Thyroid gland (tissue), 4 donors: Measurements from ENCODE around the gene FBXO30. TPM values are rescaled to one million over a fixed set of nuclear protein-coding genes. Genes with fewer than 3 reads are reported as not detected.

Experiments
- DNase-seq, 2 donors: peaks; one replicate each; pipeline ENCODE4 v3.0.0-alpha.2; 2019
- H3K27ac ChIP-seq, 3 donors: fragments of 200-600 bp; sonication (generic); 1 replicate in 2 of 3; 2 replicates in 1 of 3; pipeline ENCODE4 v1.5.1; 2016 to 2019; ENCODE audit warnings: mild to moderate bottlenecking in 1 of 3, moderate library complexity in 1 of 3
- H3K27me3 ChIP-seq: fragments of 200-600 bp; sonication (generic); one replicate; pipeline ENCODE4 v1.5.1; 2019
- H3K36me3 ChIP-seq, 2 donors: fragments of 200-600 bp; sonication (generic); one replicate each; pipeline ENCODE4 v1.5.1; 2016 to 2019
- H3K4me1 ChIP-seq, 2 donors: fragments of 200-600 bp; sonication (generic); one replicate each; pipeline ENCODE4 v1.5.1; 2017 to 2019
- H3K4me3 ChIP-seq, 3 donors: fragments of 200-600 bp; sonication (generic); replicated peaks in 1 of 3; 1 replicate in 2 of 3; 2 replicates in 1 of 3; pipeline ENCODE4 v1.5.1; 2016; ENCODE audit warnings: mild to moderate bottlenecking in 1 of 3
- H3K9me3 ChIP-seq: fragments of 200-600 bp; sonication (generic); one replicate; pipeline ENCODE4 v1.5.1; 2017
- POLR2A ChIP-seq, 2 donors: fragments of 450-650 bp; IDR thresholded peaks; one replicate each; pipeline ENCODE4 v1.6.1; 2017; ENCODE audit warnings: antibody characterized with exemption in 2 of 2, mild to moderate bottlenecking in 2 of 2, moderate library complexity in 1 of 2
- WGBS, 2 donors: methylation state at CpG; one replicate each; pipeline ENCODE4 v1.1.5; 2017; 5-methylcytosine and 5-hydroxymethylcytosine counted together
- intact Hi-C: fragments of 100-400 bp; cut with DNase I; formaldehyde crosslinking; loops from one replicate; pipeline ENCODE4 v1.15.1; 2023
- total RNA-seq, 4 donors: library from RNA; depleted of rRNA; stranded (reverse); fragments of >200 nt; gene quantifications; one replicate each; pipeline ENCODE4 v1.2.3, GENCODE V29; 2016
- TF ChIP-seq, protein P1 (sequence below), 6 experiments: fragments of 200-600 bp in 3 of 6; fragments of 450-650 bp in 3 of 6; sonication (generic) in 3 of 6; IDR thresholded peaks; one replicate each; pipeline ENCODE4 v1.5.1; 2016 to 2019; ENCODE audit warnings: antibody characterized with exemption in 6 of 6, mild to moderate bottlenecking in 2 of 6, inconsistent platforms in 1 of 6, moderate library complexity in 1 of 6

Gene FBXO30
- total RNA-seq, 4 donors from 2014 or later: 18.8 to 33.3 (median 20.8) TPM

DNA sequence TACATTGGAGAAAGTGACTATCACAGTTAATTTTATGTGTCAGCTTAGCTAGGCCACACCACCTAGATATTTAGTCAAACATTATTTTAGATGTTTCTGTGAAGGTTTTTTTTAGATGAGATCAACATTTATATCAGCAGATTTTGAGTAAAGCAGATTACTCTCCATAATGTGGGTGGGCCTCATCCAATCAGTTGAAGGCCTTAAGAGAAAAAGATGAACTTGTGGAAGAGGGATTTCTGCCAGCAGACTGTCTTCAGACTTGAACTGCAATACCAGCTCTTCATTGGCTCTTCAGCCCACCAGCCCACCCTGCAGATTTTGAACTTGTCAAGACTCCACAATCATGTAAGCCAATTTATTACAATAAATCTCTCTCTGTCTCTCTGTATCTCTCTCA lies 25.1 kb upstream of the FBXO30 start:
- no peak for DNase-seq
- TF ChIP-seq, protein P1, sequence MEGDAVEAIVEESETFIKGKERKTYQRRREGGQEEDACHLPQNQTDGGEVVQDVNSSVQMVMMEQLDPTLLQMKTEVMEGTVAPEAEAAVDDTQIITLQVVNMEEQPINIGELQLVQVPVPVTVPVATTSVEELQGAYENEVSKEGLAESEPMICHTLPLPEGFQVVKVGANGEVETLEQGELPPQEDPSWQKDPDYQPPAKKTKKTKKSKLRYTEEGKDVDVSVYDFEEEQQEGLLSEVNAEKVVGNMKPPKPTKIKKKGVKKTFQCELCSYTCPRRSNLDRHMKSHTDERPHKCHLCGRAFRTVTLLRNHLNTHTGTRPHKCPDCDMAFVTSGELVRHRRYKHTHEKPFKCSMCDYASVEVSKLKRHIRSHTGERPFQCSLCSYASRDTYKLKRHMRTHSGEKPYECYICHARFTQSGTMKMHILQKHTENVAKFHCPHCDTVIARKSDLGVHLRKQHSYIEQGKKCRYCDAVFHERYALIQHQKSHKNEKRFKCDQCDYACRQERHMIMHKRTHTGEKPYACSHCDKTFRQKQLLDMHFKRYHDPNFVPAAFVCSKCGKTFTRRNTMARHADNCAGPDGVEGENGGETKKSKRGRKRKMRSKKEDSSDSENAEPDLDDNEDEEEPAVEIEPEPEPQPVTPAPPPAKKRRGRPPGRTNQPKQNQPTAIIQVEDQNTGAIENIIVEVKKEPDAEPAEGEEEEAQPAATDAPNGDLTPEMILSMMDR (IDR thresholded peaks at IDR 0.05): no peak
- no peak for TF ChIP-seq POLR2A (IDR thresholded peaks at IDR 0.05)
- H3K9me3 ChIP-seq: no peaks in the 10 kb centered on the region
- no peaks in the 10 kb centered on the region for H3K27me3 ChIP-seq
- H3K27ac ChIP-seq: no peak overlapping the region
- no peak overlapping the region for H3K4me3 ChIP-seq
- intact Hi-C loops: no loop called here
- H3K4me1 ChIP-seq: no peaks in the 10 kb centered on the region
- H3K36me3 ChIP-seq: no peaks in the 10 kb centered on the region

DNA sequence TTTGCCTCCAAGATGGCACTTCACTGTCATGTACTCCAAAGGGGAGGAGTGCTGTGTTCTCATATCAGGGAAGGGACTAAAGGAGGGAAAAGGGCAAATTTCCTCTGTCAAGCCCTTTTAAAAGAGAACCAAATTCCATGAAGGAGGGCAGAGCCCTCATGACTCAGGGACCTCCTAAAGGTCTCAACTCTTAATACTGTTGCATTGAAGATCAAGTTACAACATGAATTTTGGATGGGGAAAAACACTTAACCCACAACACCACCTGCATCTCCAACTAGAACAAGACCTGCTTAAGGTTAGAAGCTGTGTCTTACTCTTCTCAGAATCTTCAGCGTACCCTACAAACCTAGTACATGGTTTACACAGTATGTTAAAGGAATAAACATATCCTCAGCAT lies 23.7 kb upstream of the FBXO30 start:
- 97 to 100% methylated on average over 1 of the region's 1 CpG for WGBS, 2 donors
- Histone ChIP-seq H3K9me3 (no peaks in the 10 kb centered on the region), H3K4me3 (no peak overlapping the region), H3K27ac (no peak overlapping the region), H3K4me1 (no peaks in the 10 kb centered on the region), H3K27me3 (no peaks in the 10 kb centered on the region), H3K36me3 (no peaks in the 10 kb centered on the region)
- intact Hi-C loops: no loop called here
- DNase-seq: no peak
- no peak for TF ChIP-seq POLR2A (IDR thresholded peaks at IDR 0.05)
- TF ChIP-seq, protein P1 (IDR thresholded peaks at IDR 0.05): no peak

DNA sequence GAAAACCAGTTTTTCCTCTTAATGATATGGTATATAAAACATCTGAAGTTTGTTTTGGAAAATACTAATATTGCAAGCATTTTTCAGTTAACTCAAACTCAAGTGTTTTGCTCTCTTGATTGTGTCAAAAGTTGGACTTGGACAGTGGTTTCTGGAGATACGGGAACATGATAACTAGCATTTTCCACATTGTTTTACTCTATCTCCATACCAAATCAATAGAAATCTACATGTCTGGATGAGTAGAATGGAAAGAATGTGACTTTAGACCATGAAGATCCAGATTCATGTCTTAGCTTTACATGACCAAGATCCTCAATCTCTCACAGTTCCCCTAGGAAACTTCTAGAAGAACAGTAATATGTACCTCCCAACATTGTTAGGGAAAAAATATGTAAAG lies 22.2 kb upstream of the FBXO30 start:
- intact Hi-C loops: no loop called here
- Histone ChIP-seq H3K9me3 (no peaks in the 10 kb centered on the region), H3K36me3 (no peaks in the 10 kb centered on the region), H3K27me3 (no peaks in the 10 kb centered on the region), H3K4me1 (no peaks in the 10 kb centered on the region), H3K4me3 (no peak overlapping the region), H3K27ac (no peak overlapping the region)
- WGBS, 2 donors: 86 to 96% methylated on average over 1 of the region's 1 CpG
- DNase-seq: no peak
- TF ChIP-seq, protein P1 (IDR thresholded peaks at IDR 0.05): no peak
- TF ChIP-seq POLR2A (IDR thresholded peaks at IDR 0.05): no peak

DNA sequence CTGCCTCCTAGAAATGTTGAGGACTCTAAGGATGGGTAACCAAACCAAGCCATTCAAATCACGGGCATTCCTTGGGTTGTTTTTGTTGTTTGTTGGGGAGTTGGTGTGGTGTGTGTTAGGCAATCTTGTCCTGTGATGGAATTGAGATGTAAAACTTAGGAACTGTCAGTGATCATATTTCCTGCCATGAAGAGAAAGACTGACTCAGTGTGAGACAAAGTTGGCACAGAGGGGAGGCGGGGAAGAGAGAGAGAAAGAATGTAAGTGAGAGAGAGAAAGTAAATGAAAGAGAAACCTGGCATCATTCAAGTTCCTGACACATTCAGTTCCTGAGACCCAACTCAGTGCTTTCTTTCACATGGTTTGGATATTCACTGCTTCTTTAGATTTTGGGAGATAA lies 21.6 kb upstream of the FBXO30 start:
- Histone ChIP-seq H3K4me1 (no peaks in the 10 kb centered on the region), H3K9me3 (no peaks in the 10 kb centered on the region), H3K27me3 (no peaks in the 10 kb centered on the region), H3K36me3 (no peaks in the 10 kb centered on the region), H3K4me3 (no peak overlapping the region), H3K27ac (no peak overlapping the region)
- DNase-seq: no peak
- TF ChIP-seq, protein P1 (IDR thresholded peaks at IDR 0.05): no peak
- TF ChIP-seq POLR2A (IDR thresholded peaks at IDR 0.05): no peak
- intact Hi-C loops: no loop called here
- WGBS, 2 donors: 61 to 67% methylated on average over 2 of the region's 2 CpGs

DNA sequence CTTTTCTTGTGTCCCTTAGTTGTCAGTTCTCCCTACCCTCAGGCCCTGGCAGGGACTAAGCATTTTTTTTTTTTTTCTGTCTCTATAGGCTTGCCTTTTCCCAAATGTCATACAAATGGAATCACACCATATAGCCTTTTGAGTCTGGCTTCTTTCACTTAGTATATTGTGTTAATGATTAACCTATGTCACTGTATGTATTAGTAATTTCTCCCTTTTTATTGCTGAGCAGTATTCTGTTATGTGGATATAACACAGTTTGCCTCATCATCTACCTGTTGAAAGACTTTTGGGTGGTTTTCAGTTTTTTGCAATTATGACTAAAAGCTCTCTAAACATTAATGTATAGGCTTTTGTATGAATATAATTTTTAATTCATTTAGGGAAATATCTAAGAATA lies 16.0 kb upstream of the FBXO30 start:
- Histone ChIP-seq H3K4me1 (no peaks in the 10 kb centered on the region), H3K27me3 (no peaks in the 10 kb centered on the region), H3K36me3 (no peaks in the 10 kb centered on the region), H3K4me3 (no peak overlapping the region), H3K9me3 (no peaks in the 10 kb centered on the region), H3K27ac (no peak overlapping the region)
- no peak for DNase-seq
- intact Hi-C loops: no loop called here
- TF ChIP-seq POLR2A (IDR thresholded peaks at IDR 0.05): no peak
- TF ChIP-seq, protein P1 (IDR thresholded peaks at IDR 0.05): no peak
